ENCODE results near the gene EEF1G.
A peak's percentile ranks its signal among the peaks of the same experiment; 100 is the strongest.
"Not testable (repeated sequence)": the region's sequence is repeated elsewhere in the genome, so short reads cannot be mapped to it uniquely, and the experiment has no call there.

EEF1G gene, protein sequence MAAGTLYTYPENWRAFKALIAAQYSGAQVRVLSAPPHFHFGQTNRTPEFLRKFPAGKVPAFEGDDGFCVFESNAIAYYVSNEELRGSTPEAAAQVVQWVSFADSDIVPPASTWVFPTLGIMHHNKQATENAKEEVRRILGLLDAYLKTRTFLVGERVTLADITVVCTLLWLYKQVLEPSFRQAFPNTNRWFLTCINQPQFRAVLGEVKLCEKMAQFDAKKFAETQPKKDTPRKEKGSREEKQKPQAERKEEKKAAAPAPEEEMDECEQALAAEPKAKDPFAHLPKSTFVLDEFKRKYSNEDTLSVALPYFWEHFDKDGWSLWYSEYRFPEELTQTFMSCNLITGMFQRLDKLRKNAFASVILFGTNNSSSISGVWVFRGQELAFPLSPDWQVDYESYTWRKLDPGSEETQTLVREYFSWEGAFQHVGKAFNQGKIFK

DNA sequence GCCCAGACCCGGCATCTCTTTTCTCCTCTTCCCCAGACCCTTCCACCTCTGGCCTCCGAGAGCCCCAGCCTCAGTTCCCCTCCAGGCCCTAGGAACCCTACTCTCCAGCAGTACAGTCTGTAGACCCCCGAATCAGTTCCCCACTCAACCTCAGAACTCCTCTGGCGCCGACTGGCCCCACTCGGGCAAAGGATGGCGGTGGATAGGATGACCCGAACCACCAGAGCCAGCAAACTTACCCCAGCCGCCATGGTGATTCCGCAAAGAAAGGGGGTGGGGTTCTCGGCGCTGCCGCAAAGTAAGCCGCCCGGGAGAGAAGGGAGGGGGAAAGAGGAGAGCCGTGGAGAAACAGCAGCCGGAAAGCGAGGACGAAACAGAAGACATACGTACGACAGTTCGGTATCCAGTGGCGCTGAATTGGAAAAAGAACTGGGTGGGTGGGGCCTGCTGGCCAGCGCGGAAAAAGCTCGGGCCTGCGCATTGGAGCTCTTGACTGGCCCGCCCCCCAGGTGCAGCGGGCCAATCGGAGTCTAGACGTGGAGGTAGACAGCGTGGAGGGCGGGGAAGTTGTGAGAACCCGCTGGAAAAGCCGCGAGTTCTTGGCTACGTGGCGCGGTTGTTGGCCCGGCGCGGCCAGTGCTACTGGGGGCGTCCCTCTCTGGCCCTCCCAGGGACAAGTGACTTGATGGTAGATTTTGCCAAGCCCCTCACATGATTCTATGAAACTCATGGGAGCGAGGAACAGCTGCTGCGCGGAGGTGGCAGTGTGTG lies at the start of gene EEF1G:
EEF1G (minus strand) TSS at position 300 of the 771 bp plus-strand sequence; CDS start at position 251, 49 bp downstream.
- peak; percentile 98 for DNase-seq

DNA sequence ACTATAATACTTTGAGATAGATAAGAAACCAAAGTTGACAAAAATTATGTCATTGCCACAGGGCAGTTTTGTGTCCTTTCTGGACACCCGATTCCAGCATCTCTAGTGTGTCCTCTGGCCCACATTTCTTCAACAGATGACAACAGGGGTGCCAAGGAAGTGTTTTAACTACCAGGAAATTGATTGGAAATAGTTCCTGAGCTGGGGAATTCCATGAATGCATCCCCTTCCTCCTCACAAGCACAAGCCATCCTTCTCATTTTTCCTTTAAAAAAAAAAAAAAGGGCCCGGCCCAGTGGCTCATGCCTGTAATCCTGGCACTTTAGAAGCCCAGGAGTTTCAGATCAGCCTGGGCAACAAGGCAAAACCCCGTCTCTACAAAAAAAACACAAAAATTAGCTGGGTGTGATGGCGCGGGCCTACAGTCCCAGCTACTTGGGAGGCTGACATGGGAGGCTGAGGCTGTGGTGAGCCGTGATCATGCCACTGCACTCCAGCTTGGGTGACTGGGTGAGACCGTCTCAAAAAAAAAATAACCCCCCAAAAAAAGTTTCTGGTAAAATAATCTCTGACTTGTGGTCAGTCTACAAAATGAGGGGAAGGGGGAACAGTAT lies 48.9 kb upstream of the EEF1G start:
- no peak for DNase-seq

DNA sequence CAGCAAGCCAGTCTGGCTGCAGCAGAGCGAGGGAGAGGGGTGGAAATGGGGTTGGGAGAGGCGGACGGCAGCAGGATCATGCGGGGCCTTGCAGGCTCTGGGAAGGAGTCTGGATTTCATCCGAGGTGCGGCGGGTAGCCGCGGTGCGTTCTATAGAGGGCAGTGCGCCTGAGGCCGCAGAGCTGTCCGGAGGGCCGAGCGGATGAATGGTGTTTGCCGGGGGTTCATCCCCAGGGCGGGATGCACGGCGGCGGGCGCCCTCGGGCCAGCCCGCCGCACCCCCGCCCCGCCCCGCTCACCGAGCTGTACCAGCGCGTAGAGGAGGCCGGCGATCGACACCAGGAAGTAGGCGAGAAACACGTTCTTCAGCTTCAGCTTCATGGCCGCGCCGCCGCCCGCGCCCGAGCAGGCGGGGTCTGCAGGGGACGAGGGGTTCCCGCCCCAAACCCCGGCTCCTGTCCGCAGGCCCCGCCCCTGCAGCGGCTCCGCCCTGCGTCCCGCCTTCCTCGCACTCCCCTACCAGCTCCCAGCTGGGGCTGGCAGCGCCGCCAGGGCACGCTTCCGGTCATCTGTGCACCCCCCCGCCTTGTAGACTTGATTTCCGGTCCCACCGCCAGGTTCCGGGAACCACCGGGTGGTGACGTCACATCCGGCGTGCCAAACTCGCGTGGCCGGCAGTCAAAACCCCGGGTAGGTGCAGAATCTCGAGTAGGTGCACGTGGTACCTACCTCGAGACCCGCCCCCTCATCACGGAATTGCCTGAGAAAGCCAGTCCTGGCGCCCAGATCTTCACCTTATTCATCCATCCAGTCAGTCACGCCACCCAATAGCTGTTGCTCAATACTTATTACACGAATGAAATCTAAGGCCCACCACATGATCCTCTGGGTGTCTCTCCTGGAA lies 48.1 kb upstream of the EEF1G start, which contains the start of gene B3GAT3:
B3GAT3 (minus strand) TSS at position 420 of the 904 bp plus-strand sequence; CDS start at position 381, 39 bp downstream.
- DNase-seq = peak; percentile 96

DNA sequence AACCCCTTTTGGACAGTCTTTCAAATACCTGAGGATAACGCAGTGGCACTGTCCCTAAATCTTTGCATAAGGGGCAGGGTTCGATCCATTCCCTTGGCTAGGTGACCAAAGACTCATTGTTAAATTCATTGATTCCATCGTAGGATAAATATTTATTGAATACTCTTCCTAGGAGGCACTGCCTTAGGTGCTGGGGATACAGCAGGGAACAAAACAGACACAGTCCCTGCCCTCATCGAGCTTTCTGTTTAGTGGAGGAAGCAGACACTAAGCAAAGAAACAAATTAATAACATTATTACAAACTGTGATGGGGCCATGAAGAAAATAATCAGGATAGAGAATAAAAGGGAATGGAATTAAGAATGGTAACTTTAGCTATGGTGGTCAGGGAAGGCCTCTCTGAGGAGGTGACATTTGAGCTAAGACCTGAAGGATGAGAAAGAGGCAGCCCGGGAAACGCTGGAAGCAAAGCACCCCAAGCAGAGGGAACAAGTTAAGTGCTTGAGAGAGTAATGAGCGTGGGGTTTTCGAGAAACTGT lies 47.4 kb upstream of the EEF1G start:
- DNase-seq = no peak

DNA sequence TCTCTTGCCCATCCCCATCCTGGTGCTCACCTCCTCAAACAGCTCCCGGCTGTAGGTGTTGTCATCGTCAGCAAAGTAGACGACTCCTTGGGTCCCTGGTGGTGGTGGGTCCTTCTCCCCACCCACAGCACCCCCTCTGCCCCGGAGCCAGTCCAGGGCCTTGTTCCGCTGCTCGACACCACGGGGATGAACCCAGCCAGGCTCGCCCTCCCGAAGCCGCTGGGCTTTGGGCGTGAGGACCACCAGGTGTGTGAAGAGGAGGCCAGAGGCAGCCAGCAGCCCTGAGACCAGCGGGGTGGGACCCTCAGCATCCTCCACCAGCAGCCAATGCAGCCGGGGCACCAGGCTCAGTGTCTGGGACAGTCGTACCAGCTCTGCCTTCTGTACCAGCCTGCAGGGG lies 43.3 kb upstream of the EEF1G start:
- not testable (repeated sequence) for DNase-seq

DNA sequence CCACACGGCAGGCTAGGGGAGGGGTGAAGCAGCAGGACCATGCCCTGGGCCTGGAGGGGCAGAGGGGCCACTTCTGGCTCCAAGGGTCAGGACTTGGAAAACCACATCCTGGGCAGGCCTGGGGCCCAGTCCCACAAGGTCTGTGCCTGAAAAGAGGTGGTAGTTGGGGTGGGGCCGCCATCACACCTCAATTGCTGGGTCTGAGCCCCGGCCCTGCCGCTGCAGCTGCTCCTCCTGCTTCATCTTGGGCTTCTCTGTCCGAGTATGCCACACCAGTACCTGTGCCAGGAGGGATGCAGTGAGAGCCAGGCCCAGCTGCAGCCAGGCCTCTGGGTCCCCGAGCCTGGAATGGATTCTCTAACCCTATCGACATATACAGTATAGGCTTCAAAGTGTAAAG lies 41.8 kb upstream of the EEF1G start:
- DNase-seq = no peak

DNA sequence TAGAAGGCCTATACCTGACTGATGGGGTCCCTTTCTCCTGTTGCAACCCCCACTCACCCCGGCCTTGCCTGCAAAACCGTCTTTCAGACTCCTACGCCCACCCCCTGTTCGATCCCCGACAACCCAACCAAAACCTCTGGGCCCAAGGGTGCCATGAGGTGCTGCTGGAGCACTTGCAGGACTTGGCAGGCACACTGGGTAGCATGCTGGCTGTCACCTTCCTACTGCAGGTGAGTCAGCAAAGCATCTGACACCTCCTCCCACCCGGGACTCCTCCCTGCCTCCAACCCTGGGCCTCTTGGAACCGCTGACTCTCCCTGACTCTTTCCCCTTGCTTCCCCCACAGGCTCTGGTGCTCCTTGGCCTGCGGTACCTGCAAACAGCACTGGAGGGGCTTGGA lies 40.6 kb upstream of the EEF1G start:
- DNase-seq = peak; percentile 65

DNA sequence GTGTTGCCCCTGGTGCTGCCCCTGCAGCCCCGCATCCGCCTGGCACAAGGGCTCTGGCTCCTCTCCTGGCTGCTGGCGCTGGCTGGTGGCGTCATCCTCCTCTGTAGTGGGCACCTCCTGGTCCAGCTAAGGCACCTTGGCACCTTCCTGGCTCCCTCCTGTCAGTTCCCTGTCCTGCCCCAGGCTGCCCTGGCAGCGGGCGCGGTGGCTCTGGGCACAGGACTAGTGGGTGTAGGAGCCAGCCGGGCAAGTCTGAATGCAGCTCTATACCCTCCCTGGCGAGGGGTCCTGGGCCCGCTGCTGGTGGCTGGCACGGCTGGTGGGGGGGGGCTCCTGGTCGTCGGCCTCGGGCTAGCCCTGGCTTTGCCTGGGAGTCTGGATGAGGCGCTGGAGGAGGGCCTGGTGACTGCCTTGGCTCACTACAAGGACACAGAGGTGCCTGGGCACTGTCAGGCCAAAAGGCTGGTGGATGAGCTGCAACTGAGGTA lies 39.6 kb upstream of the EEF1G start:
- DNase-seq = no peak

DNA sequence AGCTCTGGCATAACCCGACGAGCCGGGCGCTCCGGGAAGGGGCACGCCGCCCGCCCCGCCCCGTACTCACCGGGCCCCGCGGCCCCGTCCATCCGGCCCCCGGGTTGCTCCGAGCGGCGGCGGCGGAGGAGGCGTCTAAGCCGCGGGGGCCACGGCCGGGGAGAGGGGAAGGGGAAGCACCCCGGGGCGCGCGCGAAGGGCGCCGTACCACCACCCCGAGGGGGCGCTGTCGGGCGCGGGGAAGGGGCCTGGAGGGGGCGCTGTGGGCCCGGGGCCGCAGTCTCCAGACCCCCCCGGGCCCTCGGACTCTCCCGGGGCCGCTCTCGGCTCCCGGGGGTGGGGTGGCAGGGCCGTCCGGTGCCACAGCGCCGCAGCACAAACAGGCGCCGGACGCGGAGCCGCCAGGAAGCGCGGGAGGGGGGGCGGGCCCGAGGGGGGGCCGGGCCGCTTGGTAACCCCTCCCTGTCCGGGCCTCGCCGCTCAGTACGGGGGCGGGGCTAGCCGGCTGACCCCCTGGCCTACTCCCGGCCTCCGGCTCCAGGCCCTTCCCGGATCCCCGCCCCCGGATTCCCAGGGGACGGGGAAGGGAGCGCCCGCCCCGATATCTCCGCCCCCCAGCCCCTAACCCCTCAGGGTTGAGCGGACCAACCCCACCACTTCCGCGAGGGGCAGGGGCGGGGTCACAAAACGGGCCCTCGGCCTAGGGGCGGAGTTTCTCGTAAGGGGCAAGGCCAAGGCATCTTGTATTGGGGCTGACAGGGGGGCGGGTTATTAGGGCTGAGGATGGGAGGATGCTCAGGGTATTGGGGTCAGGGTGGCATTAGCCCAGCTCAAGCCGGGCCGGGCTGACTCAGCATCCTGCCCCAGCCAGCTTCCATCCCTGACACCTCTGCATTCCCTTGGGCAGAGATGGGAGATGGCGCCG lies 38.9 kb upstream of the EEF1G start, which contains the start of the genes EML3 and ROM1:
EML3 (minus strand) TSS at position 410 of the 925 bp plus-strand sequence; CDS start at position 92, 318 bp downstream.
ROM1 (plus strand) TSS at position 892 of the 925 bp plus-strand sequence; CDS start at position 917, 25 bp downstream.
- DNase-seq = peak; percentile 89

DNA sequence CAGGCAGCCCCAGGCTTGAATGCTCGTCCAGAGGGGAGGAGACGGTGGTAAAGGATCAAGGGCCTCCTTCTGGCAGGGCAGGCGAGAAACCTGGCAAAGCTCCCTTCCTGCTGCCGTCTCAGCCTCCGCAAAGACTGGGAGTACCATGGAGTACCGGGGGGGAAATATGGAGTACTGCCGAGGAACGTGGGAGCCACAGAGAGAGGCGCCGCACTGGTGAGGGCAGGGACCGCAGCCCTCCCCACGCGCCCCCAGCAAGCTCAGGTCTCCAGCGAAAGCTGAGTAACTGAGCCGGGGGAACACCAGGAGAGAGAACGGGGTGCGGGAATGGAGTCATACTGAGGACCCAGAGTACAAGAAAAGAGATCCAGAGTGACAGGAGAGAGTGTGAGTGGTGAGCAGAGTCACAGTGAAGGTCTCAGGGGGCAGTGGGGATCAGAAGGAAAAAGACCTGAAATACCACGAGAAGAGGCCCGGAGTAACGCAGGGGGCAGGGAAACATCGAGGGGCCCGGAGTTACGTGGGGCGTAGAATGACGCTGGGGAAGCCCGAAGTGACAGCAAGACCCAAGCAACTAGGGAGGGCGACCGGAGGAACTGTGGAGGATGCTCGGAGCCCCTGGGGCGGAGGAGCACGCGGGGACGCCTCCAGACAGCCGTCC lies 38.1 kb upstream of the EEF1G start:
- peak; percentile 64 for DNase-seq

DNA sequence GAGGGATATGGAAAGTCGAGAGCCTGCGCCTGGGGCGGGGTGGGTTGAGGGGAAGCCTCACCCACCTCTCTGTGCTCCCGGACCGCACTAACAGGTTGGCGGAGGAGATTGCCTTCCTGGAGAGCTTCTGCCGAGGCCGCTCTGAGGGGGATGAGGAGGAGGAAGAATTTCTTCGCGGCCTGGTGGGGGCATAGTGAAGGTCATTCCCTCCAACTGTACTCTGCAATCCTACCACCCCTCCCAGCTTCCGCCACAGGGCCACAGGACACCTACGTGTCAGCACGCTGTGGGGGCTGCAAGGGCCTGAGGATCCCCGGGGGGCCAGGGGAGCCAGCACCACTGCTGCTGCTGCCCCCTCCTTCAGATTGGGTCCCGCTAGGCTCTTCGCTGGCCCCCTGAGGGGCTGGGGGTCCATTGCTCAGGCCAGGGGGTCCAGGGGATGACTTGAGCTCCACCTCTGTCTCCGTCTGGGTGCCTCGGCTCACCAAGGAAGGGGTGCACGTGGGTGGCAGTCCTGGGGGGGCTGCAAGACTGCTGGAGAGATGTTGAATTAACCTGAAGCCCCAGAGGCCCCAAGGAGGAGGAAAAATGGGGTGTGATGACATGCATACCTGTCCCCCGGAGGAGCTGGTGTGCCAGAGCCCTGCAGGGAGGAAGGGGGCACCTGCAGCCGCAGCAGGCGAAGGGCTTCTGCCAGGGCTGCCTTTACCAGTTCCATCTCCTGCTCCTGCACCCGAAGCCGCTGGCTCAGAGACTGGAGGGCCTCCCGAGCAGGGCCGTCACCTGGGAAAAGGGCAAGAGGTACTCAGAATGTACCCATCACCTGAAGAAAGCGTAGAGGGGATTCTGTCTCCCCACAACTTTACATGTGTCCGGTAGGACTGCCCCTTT lies 37.4 kb upstream of the EEF1G start:
- no peak for DNase-seq

DNA sequence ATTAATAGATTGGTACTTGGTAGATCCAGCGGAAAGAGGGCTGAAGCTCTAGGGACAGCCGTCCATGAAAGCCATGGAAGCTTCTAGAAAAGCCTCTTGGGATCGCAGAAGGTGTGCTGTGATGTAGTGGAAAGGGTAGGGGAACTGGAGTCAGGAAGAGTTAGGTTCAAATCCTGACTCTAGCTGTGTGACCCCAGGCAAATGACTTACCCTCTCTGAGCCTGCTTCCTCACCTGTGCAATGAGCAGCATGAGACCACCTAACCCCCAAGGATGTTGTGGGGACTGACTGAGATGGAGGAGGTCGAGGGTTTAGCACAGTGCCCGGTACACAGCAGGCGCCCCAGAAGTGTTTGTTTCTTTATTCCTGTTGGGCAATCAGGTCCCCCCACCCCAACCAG lies 36.7 kb upstream of the EEF1G start:
- DNase-seq = no peak

DNA sequence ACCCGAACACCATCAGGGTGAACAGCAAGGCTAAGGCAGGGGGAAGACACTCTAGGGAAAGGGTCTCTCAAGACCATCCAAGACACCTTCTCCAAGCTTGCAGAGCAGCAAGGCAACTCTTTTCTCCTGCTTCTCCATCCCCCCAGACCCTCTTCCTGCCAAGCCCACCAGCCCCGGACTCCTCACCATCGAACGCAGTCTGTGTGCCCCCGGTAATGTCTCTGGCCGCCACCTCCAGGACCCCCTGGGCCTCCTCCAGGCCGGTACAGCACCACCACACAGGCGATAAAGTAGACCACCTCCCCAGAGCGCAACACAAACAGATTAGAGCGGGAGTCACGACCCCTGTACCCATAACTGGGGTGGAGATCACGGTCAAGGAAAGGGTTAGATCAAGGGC lies 35.1 kb upstream of the EEF1G start:
- no peak for DNase-seq

DNA sequence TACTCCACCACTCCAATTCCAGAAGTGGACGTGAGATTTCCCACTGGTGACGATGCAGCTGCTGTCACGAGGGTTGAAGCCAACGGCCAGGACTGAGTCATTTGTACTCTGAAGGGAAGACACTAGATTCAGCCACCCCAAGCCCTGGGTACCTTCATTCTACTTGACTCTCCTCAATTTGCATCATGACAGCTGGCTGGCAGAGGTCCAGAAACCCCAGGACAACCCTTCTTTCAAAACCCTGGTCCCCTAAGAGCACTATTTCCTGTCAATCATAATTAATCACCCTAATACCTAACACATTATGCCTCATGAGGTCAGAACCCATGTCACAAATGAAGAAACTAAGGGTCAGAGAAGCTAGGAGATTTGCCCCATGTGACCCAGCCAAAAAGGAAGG lies 34.0 kb upstream of the EEF1G start:
- no peak for DNase-seq

DNA sequence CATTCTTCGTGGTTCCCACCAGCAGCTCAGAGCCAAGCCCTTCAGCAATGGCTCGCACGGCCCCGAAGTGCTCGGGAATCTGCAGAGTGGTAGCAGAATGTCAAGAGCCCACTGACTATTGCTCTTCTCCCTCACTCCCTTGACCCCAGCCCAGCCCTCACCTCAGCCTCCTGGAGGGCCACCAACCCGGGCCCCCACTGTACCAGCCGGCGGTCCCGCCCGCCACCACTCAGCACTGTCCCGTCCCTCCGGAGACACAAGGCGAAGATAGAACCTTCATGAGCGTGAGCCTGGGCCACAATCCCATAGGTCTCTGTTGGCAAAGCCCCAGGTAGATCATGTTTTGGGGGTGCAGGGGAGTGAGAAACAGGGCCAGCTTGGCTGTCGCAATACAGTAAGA lies 32.2 kb upstream of the EEF1G start:
- no peak for DNase-seq

DNA sequence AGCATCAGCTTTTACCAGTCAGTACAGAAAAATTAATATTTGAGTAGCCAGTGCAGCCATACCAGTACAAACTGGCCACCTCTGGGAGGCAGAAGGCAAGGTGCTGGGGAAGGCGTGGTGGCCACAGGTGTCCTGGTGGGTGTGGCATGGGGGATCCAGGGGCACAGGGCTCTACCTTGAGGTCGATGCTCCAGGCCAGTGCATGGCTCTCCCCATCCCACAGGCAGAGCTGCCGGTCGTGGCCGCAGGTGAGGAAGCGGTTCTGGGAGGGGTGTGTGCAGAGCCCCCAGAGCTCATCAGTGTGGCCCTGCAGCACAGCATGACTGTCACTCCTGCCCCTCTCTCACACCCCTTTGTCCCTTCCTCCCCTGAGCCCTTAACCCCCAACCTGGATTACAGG lies 31.8 kb upstream of the EEF1G start:
- DNase-seq = no peak

DNA sequence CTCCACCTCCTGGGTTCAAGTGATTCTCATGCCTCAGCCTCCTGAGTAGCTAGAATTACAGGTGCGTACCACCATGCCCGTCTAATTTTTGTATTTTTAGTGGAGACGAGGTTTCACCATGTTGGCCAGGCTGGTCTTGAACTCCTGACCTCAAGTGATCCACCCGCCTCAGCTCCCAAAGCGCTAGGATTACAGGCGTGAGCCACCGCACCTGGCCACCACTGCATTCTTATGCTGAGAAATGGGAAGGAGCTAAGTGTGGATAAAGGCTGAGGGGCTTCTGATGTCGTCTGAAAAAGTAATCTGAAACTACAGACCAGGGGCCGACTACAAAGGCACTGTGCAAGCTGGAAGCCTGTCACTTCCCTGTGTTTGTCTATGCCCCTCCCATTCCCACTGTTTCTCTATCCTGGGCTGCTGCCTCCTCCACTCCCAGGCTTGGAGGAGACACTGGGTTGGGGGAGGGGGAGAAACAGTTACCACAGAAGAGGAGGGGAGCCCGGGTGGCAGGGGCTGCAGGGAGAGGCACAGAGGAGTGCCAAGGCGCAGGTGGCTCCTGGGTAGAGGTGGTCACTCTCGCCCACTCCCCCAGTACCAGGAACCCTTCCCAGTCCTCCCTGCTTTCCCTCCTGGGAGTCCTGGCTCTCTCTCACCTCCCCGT lies 30.9 kb upstream of the EEF1G start:
- no peak for DNase-seq

DNA sequence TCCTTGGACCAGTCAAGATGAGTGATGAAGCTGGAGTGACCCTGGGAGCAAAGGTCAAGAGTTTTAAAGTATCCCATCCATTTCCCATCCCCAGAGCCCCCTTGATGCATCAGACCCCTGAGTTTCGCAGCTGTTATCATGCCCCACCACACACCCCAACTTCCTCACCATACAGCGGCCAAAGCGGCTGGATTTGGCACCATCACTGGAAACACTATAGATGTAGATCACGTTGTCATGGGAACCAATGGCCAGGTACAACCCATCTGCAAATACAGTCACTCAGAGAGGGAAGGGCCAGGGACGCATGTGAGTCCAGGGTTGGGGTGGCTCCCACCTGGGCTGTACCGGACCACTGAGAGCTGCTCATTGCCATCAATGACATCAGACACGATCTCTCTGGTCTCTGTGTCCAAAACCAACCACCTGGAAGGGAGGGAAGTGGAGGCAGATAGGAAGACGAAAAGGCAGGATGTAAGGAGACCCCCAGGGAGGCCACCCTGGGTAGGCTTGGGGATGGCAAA lies 30.1 kb upstream of the EEF1G start:
- no peak for DNase-seq

Measured in activated naive CD4-positive, alpha-beta T cell treated with Interleukin-2 at 50 U/mL for 16 hours (primary cell).